Hindlimb muscle (tissue), 1 donor: ENCODE results near the gene PLEKHO2. TPM values are rescaled to one million over a fixed set of nuclear protein-coding genes. Genes with fewer than 3 reads are reported as not detected.
A peak's percentile ranks its signal among the peaks of the same experiment; 100 is the strongest.

Experiments used
- DNase-seq: peaks from one replicate; pipeline ENCODE4 v3.0.0-alpha.2; 2013
- polyA plus RNA-seq: library from polyadenylated mRNA; unstranded; fragments of 120-200 nt; gene quantifications from one replicate; pipeline ENCODE4 v1.2.1, GENCODE V29; 2013; ENCODE audit not compliant: insufficient read length

Gene PLEKHO2
- polyA plus RNA-seq, 1 donor, result 16.7 TPM

DNA sequence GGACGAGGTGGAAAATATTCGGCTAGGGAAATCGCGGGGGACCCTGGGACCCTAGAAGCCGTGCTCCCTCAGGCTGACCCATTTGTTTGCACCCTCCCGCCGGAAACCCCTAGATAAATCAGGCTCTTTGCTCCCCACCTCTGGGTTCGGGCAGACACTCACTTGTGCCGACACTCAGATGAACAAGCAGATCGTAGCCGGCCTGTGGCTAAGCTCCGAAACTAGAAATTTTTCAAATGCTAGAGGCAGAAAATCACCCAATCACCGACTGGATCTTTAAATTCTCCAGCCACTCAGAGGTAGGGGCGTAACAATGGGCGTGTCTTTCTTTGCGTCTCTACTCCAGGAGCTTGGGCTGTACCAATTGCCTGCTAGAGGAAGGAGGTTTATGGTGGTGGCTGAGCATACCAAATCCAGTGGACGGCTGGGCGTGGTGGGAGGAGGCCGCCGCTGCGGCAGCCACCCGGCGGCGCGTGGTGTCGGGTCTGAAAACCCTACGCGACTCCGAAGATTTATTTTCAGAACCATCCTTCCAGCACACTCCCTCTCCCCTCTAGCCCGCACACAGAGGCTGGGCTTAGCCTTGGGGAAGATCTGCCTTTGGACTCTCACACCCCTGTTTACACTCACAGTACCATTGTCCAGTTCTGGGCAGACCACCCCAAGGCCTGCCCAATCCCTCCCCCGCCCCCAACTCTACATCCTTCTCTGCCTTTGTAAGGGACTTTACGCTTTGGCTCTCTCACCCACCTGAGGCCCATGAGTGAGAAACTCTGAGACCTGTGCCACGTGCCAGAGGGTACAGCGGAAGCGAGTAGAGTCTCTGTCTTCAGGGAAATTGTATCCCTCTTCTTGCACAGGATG lies 16.1 kb upstream of the PLEKHO2 start, which contains the start of gene PIF1:
PIF1 (minus strand) TSS at position 217 of the 864 bp plus-strand sequence. CDS start 1,312 bp downstream, outside the sequence.
- peak; percentile 96 for DNase-seq

DNA sequence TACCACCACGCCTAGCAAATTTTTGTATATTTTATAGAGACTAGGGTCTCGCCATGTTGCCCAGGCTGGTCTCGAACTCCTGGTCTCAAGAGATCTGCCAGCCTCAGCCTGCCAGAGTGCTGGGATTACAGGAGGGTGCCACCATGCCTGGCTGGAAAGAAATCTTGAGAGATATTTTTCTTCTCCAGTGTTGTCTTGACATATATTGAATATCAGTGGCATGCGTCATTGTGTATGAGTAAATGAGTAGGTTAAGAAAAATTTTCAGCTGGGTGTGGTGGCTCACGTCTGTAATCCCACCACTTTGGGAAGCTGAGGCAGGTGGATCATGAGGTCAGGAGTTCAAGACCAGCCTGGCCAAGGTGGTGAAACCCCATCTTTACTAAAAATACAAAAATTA lies 12.7 kb upstream of the PLEKHO2 start:
- no peak for DNase-seq

DNA sequence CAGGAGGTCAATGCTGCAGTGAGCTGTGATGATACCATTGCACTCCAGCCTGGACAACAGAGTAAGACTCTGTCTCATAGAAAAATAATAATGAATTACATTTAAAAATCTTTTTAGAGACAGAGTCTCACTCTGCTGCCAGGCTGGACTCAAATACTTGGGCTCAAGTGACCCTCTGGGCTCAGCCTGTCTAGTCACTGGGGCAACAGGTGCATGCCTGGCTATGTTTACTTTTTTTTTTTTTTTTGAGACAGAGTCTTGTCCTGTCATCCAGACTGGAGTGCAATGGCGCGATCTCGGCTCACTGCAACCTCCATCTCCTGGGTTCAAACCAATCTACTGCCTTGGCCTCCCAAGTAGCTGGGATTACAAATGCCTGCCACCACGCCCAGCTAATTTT lies 8.0 kb upstream of the PLEKHO2 start:
- DNase-seq, result no peak

DNA sequence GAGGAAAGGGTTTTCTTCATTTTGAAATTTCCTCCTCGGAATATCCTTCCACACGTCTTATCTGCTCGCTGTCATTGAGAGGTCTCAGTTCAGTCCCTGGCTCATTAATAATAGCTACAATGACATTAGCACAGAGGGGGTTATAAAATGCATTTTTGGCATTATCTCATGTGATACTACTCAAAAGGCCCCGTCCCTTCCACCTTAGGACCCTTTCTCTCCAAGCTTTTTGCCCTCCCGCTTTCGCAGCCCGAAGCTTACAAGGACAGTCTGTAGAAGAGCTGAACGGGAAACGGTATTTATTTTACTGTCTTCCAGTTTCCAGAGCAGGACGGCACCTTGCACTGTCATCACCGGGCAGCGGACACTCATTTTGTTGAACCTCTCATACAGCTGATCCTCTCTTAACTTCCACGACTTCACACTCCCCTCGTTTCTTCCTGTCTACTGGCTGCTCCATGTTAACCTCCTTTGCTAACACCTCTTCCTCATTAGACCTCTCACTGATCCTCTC lies 5.6 kb upstream of the PLEKHO2 start:
- no peak for DNase-seq

DNA sequence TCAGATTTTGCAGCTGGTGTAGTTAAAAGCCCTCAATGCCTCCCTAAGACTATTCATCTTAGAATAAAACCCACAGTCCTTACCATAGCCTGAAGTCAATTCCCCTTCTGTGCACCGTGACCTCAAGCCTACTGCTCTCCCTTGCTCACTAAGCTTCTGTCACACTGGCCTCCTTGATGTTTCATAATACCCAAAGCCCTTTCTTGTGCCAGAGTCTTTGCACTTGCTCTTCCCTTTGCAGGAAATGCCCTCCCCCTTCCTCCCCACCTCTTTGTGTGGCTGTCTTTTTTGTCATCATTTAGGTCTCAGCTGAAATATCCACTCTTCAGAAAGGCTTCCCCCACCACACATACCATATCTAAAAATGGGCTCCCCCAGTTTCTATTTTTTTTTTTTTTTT lies 4.2 kb upstream of the PLEKHO2 start:
- DNase-seq, result no peak

DNA sequence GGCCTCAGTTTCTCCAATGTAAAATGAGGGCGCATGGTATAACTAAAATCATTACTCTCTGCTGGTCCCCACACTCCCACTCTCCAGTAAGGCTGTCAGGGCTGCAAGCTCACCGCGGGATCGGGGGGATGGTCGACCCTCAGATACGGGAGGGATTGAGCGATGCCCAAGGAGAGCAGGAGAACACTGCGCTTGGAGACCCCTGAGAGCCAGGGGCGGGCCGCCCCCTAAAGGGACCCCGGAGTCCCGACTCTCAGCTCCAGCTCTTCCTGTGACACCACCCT lies 713 bp upstream of the PLEKHO2 start:
- no peak for DNase-seq

DNA sequence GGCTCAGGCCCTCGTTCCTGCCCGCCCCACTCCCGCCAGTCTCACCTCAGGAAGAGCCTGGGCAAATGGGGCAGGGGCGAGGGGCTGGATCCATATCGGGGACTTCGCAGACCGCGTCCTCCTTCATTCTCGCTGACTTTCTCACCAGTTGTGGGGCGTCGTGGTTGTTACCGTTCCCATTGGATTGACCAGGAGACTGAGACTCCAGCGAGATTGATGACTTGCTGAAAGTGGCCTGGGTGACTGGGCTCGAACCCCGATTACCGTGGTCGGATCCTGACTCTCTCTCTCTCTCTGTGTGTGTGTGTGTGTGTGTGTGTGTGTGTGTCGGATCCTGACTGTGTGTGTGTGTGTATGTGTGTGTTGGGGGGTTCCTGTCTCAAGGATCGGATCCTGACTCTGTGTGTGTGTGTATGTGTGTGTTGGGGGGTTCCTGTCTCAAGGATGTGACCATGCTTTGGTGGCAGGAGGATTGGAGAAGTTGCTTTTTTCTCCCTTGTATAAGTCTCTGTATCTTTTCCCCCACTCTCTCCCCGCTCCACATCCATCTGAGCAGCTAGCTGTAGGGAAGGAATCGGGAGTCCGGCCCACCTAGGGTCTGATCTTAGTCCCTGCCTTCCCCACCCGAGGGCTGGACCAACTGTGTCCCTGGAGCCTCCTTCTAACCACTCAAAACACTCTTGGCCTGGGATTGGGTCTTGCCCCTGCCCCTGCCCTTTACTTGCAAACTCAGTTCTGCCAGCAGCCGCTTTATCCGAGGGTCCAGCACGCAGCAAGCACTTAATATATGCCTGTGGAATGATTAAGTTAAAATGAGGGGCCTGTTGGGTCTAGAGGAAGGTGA lies 603 bp downstream of the PLEKHO2 start:
- peak; percentile 41 for DNase-seq

DNA sequence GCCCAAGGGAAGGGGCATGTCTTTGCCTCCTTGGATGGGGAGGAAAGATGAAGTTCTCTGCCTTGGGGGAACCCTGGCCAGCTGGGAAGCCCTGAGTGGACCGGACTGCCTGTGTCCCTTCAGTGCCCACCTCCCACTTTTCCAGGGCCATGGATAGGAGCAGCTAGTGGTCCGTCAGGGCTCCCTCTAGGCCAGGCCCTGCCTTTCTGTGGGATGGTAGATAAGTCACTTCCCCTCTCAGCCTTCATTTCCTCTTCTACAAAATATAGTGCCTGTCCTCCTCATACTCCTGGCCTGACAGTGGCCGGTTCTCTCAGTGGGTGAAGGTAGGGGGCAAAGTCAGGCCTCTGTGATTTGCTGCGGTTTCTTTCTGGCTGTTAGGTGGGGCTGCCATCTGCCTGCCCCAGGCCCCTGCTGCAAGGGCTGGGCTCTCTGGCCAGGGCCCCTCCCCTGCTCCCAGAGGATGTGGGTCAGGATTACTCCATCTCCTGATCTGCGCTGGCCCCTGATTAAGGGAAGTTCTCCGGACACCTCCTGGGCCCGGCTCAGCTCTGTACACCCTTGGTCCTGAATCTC lies 1.4 kb downstream of the PLEKHO2 start:
- no peak for DNase-seq

DNA sequence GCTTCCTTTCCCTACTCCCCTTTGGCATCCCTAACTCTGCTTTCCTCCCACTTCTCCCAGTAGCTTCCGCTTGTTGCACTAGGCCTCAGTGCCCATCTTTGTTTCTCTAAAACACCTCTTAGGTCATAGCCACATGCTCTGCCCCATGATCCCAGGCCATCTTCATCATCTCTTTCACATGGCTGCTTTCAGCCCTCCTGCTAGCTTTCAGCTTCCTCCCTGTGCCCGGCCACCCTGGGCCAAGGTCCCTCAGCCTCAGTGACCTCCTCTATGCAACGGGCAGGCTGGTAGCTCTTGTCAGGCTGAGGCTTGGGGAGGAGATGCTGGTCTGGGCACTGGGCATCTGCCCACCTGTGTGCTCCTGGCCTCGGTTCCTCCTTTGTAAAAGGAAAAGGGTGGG lies 2.3 kb downstream of the PLEKHO2 start:
- DNase-seq, result no peak

DNA sequence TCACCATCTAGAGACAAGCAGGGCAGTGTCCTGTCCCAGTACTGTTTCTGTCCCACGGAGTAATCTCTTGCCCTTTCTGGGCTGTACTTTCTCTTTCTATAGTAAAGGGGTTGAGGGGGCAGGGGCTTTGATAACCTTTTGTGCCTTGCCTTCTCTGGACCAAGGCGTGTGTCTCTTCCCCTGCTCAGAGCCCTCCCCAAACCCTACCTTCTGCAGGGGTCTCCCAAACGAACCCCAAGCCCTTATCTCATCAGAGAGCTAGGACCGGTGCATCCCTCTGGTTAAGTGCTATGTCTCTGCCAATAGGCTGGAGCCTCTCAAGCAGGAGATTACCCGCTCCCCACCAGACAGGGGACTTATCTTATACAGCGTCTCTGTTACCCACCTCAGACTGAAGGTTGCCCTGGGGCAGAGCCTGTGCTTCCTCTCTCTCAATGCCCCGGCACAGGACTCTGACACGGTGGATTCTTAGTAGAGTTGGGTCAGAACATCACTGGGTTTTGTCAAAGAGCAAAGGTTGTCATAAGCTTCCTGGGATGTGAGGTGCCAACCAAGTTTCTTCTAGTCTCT lies 2.9 kb downstream of the PLEKHO2 start:
- no peak for DNase-seq

DNA sequence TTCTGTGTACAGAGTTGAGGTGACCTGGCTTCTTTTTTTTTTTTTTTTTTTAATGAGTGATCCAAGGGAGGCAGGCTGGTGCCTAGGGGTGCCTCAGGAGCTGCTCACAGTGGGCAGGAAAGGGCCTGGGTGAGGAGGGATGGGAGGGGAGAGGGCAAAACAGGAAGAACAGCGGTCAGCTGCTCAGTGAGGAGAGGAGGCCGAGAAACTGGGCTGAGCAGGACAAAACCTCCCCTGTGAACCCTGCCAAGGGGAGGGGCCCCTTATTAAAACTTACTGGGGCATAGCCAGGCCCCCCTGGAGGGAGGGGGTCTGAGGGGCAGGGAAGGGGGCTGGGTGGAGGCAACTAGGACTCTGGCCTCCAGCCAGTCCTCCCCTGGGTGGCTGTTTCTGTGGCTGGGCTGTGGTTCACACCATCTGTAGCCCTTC lies 3.5 kb downstream of the PLEKHO2 start:
- peak; percentile 46 for DNase-seq

DNA sequence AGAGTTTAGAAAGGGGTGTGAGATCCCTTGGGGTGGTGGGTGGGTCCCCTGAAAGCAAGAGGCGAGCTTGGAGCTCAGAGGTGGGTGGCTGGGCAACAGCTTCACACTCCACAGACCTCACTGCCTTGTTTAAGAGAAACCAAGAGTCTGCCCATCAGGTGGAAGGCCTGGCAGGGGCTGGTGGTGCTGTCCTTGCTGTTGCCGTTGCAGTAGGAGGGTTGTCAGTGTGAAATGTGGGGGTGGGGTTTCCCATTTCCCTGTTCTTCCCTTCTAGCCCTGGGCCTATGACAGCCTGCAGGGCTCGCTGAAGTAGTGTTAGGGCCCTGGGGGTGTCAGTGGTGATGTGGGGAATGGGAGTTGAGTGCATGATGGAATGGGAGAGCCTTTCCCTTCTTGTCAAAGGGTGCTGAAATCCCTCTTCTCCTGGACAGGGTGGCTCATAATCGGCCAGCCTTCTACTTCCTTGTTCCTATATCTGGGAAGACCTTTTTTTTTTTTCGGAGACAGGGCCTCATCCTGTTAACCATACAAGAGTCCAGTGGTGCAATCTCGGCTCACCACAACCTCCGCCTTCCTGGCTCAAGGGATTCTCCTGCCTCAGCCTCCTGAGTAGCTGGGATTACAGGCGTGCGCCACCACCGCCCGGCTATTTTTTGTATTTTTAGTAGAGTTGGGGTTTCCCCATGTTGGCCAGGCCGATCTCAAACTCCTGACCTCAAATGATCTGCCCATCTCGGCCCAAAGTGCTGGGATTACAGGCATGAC lies 4.3 kb downstream of the PLEKHO2 start:
- DNase-seq, result no peak

DNA sequence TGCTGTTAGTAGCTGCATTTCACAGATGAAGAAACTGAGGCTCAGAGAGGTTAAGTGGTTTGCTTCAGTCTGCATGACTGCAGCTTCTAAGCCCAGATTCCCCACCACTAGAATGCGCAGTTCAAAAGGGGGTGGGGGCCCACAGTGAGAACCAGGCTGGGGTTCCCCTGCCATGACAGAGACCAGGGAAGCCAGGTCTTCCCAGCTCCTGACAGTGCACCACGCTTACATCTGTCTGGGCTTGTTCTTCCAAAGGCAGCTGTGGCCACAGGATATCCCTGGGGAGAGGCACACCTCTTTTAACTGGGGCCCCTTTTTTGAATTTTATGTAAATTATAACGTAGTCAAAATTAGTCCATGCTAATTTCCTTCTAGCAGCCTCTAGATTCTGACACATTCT lies 5.3 kb downstream of the PLEKHO2 start:
- no peak for DNase-seq

DNA sequence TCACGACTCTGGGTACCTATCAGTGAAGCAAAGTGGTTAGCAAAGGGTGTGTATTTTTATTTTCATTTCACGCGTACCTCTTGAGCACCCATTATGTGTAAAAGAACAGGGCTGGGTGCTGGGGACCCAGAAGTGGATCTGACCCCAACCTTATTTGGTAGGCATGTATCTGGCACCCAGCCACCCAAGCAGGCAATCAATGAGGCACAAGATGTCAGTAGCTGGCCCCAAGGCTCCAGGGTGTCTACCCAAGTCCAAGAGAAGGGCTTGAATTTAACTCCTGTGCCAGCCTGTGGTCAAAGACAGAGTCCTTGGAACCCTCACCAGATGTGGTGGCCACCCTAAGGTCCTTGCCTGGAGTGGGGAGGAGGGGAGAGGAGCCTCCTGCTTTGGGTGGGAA lies 5.7 kb downstream of the PLEKHO2 start:
- no peak for DNase-seq

DNA sequence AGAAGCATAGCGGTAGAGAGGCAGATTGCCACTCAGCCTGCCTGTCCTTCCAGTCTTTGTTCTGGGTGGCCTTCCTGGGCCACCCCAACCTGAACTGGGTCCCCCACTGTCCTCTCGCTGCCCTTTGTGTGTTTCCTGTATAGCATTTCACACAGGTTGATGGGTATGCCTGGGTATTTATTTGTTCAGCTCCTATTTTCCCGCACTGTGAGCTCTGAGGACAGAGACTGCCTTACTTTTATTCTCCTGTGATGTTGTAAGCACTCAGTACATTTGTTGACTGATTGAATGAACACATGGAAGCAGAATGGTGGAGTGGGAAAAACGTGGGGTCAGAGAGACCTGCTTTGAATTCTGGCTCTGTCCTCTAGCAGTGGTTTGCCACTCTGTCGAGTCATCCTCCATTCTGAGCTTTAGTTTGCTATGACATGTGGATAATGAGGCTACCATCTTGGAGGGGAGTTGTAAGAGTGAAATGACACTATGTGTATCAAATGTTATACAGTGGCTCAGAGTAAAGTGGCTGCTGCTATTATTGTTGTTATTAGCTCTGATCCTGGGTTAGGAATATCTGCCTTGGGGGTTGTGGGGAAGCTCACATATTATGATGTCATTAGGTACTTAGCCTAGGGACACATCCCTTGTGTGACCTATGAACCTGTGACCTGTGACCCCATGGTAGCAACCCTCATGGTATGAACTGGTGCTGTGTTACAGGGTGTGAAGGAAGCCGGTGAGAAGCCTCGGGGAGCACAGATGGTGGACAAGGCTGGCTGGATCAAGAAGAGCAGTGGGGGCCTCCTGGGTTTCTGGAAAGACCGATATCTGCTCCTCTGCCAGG lies 6.4 kb downstream of the PLEKHO2 start:
- DNase-seq, result no peak

DNA sequence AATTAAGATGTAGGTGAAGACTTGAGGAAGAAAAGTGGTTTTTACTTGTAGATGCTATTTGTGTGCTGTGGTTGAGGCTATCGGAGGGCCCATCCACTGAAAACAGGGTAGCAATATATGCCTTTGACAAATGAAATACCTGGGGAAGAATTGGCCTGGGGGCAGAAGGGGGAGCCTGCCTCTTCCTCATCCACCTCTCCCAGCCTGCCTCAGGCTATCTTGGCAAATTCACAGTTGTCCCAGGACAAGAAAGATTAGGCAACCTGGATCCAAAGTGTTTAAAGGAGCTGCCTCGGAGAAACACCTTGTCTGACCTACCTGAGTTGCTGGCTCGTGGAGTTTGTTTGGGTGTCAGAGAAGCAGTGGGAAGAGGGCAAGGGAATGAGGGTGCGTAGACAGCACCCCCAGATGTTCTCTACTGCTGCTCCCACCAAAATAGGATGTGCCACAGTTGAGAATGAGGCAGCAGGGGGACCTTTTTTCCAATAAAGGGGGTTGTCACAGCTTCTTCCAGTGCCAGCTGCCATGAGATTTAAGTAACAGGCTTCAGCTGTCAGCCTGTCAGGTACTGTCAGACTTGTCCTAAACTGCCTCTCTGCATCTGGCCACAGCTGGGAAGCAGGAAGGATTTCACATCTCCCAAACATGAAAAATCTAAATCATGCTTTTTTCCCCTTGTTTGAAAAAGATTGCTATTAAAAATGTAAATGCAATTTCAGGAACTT lies 9.2 kb downstream of the PLEKHO2 start:
- DNase-seq, result no peak

DNA sequence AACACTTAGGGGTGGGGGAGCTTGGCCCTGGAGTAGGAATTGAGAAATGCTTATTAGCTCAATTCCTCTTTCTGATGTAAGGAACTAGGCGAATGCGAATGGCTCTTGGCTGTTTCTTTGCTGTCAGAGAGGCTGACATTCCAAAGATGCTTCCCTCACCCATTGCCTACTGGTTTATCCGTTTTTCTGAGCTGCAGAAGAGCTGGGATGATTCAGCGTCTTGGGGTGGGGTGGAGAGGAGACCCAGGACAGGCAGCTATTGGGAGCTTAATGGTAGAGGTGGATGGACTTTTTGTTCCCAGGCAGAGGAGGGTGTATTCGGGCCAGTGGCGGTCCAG lies 9.8 kb downstream of the PLEKHO2 start:
- no peak for DNase-seq

DNA sequence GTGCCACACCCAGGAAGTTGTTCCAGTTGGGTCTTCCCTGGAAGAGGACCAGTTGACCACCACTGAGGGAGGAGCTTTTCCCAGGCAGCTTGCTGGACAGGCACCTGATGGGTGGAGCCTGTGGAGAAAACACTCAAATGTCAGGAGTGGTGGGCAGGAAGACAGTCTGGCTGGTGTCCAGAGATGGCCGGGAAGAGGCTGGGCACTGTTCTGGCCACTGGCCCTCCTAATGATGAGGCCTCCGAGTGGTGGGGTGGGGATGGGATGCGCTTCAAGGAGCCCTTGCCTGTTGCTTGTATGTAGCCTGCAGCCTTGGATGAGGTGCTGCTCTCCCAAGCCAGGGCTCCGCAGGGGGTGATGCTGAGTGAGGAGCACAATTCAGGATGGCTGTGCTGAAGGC lies 12.3 kb downstream of the PLEKHO2 start:
- DNase-seq, result no peak

DNA sequence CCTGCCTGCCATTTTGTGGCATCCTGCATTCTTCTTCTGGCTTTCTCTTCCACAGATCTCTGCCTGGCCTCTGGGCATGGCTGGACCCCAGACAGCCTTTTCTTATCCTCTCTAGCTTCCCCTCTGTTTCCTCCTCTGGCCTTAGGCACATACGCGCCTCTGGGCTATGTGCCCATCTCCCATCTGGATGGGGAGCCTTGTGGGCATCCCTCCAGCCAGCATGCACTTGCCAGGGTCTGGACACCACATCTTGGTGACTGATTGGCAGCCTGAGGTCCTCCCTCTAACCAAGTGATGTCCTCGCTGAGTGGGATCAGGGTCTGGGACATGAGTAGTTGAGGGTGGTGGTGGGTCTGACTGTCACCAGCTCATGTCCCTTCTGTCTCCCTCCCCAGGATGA lies 12.8 kb downstream of the PLEKHO2 start:
- no peak for DNase-seq

DNA sequence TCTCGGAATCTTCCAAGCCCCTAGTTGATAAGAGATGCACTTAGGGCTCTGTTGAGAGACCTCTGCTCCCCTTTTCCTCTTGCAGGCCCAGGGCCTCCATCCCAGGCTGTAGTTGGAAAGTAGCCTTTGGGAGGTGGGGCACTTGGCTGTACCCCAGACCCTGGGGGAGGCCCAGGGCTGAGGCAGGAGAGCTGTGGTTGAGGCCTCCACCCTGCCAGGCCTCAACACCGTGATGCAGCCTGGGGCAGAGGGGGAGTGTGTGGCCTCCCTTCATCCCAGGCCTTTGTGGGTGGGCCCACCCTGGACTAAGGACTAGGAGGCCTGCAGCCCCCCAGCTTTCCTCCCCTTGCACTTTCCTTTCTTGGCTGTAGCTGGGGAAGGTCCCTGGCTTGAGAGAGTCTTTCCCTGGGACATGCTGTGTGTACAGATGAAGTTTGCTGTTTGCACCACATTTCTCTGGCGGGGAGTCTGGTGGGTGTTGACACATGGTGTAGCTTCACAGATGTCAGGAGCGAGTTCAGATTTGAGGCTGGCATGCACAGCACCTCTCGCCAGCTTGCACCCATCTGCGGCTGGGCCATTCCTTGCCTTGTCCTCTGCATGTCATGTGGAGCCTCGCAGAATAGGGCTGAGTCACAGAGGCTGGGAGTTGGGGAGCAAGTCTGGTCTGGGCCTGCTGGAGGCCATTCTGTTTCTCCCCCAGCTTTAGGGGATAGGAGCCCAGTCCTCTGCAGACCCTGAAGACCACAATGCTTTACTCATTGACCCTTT lies 13.7 kb downstream of the PLEKHO2 start:
- DNase-seq, result no peak
